OCI-LY1 (cell line): ENCODE measurements around the gene ATP2C1.

Source experiments
- H2AFZ ChIP-seq: fragments of 200-600 bp; sonication (generic), shearing (Covaris generic); 2 replicates; pipeline ENCODE4 v1.6.0; 2014; ENCODE audit warnings: antibody characterized with exemption, mild to moderate bottlenecking, low read length
- H3F3A ChIP-seq: fragments of 200-600 bp; sonication (generic), shearing (Covaris generic); 2 replicates; pipeline ENCODE4 v1.6.0; 2014; ENCODE audit warnings: mild to moderate bottlenecking, antibody characterized with exemption, low read length, moderate library complexity; ENCODE audit not compliant: insufficient read depth
- H3K27ac ChIP-seq: fragments of 200-600 bp; sonication (generic); 2 replicates; pipeline ENCODE4 v1.5.1; 2014; ENCODE audit warnings: low read length, mixed run types, mild to moderate bottlenecking, low read depth; ENCODE audit not compliant: poor library complexity, severe bottlenecking
- H3K27me3 ChIP-seq: fragments of 200-600 bp; sonication (generic); 2 replicates; pipeline ENCODE4 v1.6.0; 2014; ENCODE audit warnings: antibody characterized with exemption, mild to moderate bottlenecking, low read length, moderate library complexity; ENCODE audit not compliant: insufficient read depth
- H3K36me3 ChIP-seq: fragments of 200-600 bp; sonication (generic); 2 replicates; pipeline ENCODE4 v1.6.1; 2014; ENCODE audit warnings: mild to moderate bottlenecking, antibody characterized with exemption, low read length, moderate library complexity, mixed read lengths; ENCODE audit not compliant: insufficient read depth
- H3K4me1 ChIP-seq: fragments of 200-600 bp; sonication (generic); 2 replicates; pipeline ENCODE4 v1.5.1; 2014; ENCODE audit warnings: mild to moderate bottlenecking, low read length, moderate library complexity; ENCODE audit not compliant: insufficient read depth, severe bottlenecking
- H3K4me2 ChIP-seq: fragments of 200-600 bp; sonication (generic), shearing (Covaris generic); 2 replicates; pipeline ENCODE4 v1.6.1; 2014; ENCODE audit warnings: low read length
- H3K4me3 ChIP-seq: fragments of 200-600 bp; sonication (generic); 2 replicates; pipeline ENCODE4 v1.5.1; 2014; ENCODE audit warnings: low read length, low read depth, mild to moderate bottlenecking, mixed read lengths; ENCODE audit not compliant: poor library complexity, severe bottlenecking
- H3K79me2 ChIP-seq: fragments of 200-600 bp; shearing (Covaris generic); 2 replicates; pipeline ENCODE4 v1.6.1; 2016; ENCODE audit warnings: mixed run types, low read length, mixed read lengths; ENCODE audit not compliant: insufficient read depth
- H3K9ac ChIP-seq: fragments of 200-600 bp; sonication (generic), shearing (Covaris generic); 2 replicates; pipeline ENCODE4 v1.6.1; 2014; ENCODE audit warnings: mild to moderate bottlenecking, low read length, mixed read lengths
- H3K9me2 ChIP-seq: fragments of 200-600 bp; sonication (generic), shearing (Covaris generic); 2 replicates; pipeline ENCODE4 v1.6.1; 2014; ENCODE audit warnings: low read depth, mild to moderate bottlenecking, low read length, mixed read lengths
- H3K9me3 ChIP-seq: fragments of 200-600 bp; shearing (Covaris generic); 2 replicates; pipeline ENCODE4 v1.6.1; 2014; ENCODE audit warnings: low read length, mixed read lengths
- H4K20me1 ChIP-seq: fragments of 200-600 bp; sonication (generic), shearing (Covaris generic); 2 replicates; pipeline ENCODE4 v1.6.0; 2016; ENCODE audit warnings: mild to moderate bottlenecking, low read length; ENCODE audit not compliant: insufficient read depth
- CTCF ChIP-seq: fragments of 200-600 bp; sonication (generic), shearing (Covaris generic); IDR thresholded peaks from 2 replicates; pipeline ENCODE4 v1.5.1; 2017; ENCODE audit warnings: mild to moderate bottlenecking, antibody characterized with exemption, low read length, moderate library complexity, mixed read lengths
- EZH2 ChIP-seq: fragments of 200-600 bp; sonication (generic), shearing (Covaris generic); IDR thresholded peaks from 2 replicates; pipeline ENCODE4 v1.8.0; 2017; ENCODE audit warnings: borderline replicate concordance, mixed run types, mild to moderate bottlenecking, antibody characterized with exemption, low read length, moderate library complexity, mixed read lengths

ATP2C1 gene

GRCh38 chr3:131009698-131010097 is 115.8 kb downstream of the ATP2C1 start:
- Histone ChIP-seq H3K27ac (no peak overlapping the region), H2AFZ (no peak overlapping the region), H3F3A (no peaks in the 10 kb centered on the region), H3K4me3 (no peak overlapping the region), H3K27me3 (no peaks in the 10 kb centered on the region), H3K9me2 (no peaks in the 10 kb centered on the region), H3K9me3 (no peaks in the 10 kb centered on the region), H4K20me1 (no peaks in the 10 kb centered on the region), H3K36me3 (peaks cover 76% of the 10 kb centered on the region), H3K9ac (no peak overlapping the region), H3K4me2 (no peak overlapping the region), H3K79me2 (no peaks in the 10 kb centered on the region), H3K4me1 (no peaks in the 10 kb centered on the region)
- TF ChIP-seq CTCF: no peak
- no peak for TF ChIP-seq EZH2

- Histone ChIP-seq H3F3A (no peaks in the 10 kb centered on the region; the same call in 1 of the 2 replicates), H3K4me3 (no peak overlapping the region), H3K4me1 (peaks cover 32% of the 10 kb centered on the region), H3K36me3 (peaks cover 79% of the 10 kb centered on the region), H4K20me1 (no peaks in the 10 kb centered on the region), H2AFZ (no peak overlapping the region), H3K27me3 (no peaks in the 10 kb centered on the region), H3K4me2 (no peak overlapping the region), H3K27ac (no peak overlapping the region), H3K9me3 (no peaks in the 10 kb centered on the region), H3K79me2 (no peaks in the 10 kb centered on the region), H3K9me2 (no peaks in the 10 kb centered on the region), H3K9ac (no peak overlapping the region)
- TF ChIP-seq EZH2: no peak
- TF ChIP-seq CTCF: no peak
Measured at GRCh38 chr3:131018970-131019369, 125.1 kb downstream of the ATP2C1 start.

DNA sequence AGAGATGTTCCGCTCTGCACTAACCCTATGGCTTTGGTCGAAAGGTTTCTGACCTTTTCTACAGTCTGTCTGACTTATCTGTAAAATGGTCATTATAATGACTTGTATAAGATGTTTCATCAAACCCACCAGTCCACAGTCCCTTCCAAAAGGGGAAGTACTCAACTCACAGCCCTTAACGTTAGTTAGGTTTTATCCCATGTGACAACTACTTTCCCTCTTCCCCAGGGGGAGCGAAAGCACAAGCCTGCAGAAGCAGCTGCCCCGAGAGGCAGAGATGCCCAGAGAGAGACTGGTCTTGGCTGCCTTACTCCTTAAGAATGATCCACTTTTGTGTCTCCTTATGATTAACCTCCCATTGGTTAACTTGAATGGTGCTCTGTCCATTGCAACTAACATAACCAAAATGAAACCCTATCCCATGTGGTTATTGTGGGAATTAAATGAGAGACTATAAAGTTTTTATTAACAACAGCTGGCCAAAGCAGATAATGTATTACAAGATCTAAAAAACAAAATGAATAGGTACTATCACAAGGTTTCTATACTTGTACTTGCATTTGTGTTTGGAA is 126.3 kb downstream of the ATP2C1 start:
- Histone ChIP-seq H2AFZ (no peak overlapping the region), H3K27me3 (no peaks in the 10 kb centered on the region), H3K9ac (no peak overlapping the region), H3K4me3 (no peak overlapping the region), H3K4me1 (peaks cover 37% of the 10 kb centered on the region), H3K9me2 (no peaks in the 10 kb centered on the region), H3K27ac (no peak overlapping the region), H3K36me3 (peaks cover 79% of the 10 kb centered on the region), H3K9me3 (no peaks in the 10 kb centered on the region), H3K4me2 (peak overlapping the region; percentile 15; the same call in 1 of the 2 replicates), H3K79me2 (no peaks in the 10 kb centered on the region), H3F3A (no peaks in the 10 kb centered on the region; the same call in 1 of the 2 replicates), H4K20me1 (no peaks in the 10 kb centered on the region)
- TF ChIP-seq EZH2 (no peak), CTCF (no peak)
